ENCODE results near the gene ADCK1.

- TF ChIP-seq CTCF (IDR thresholded peaks at IDR 0.05) (no peak), POLR2A (IDR thresholded peaks at IDR 0.05) (no peak), POLR2AphosphoS5 (IDR thresholded peaks at IDR 0.05; ENCODE audit: insufficient read depth in 1 of 2, low read depth in 1 of 2) (no peak)
Measured at GRCh38 chr14:77849711-77850110, 49.8 kb downstream of the ADCK1 start.

Data from vagina (tissue), 2 donors.